H1 (cell line): Measurements from ENCODE around the gene CABP4. TPM values are rescaled to one million over a fixed set of nuclear protein-coding genes. Genes with fewer than 3 reads are reported as not detected.

Source experiments
- CTCF ChIA-PET: fragments of 300-600 bp; sonication (Branson Sonifier 250); formaldehyde crosslinking; loops from one replicate; lab custom pipeline; 2021; ENCODE audit not compliant: partially characterized antibody; lab: Charles Lee
- POLR2A ChIA-PET: fragments of 300-600 bp; sonication (Branson Sonifier 250); formaldehyde crosslinking; loops from one replicate; lab custom pipeline; 2021; ENCODE audit warnings: inconsistent platforms; ENCODE audit not compliant: partially characterized antibody; lab: Charles Lee
- DNase-seq, 2 experiments: peaks; one replicate each; pipeline versions ENCODE4 v3.0.0 to v3.0.0-alpha.2; 2010 to 2022; ENCODE audit warnings: low spot score in 2 of 2, low read depth in 1 of 2, mixed read lengths in 1 of 2
- FAIRE-seq: peaks from 2 replicates; lab custom pipeline; 2011; peaks lifted over from hg19 to GRCh38; lab: Jason Lieb, UNC
- H2AFZ ChIP-seq: 2 replicates; pipeline ENCODE4 v1.8.1; 2012; ENCODE audit warnings: low read length, inconsistent platforms
- H2AK5ac ChIP-seq: 2 replicates; pipeline ENCODE4 v1.6.1; 2013; ENCODE audit warnings: low read depth, low read length
- H2BK120ac ChIP-seq: replicated peaks from 2 replicates; pipeline ENCODE3; 2013; ENCODE audit warnings: low read depth, low read length, inconsistent platforms
- H2BK12ac ChIP-seq: 2 replicates; pipeline ENCODE4 v1.6.1; 2013; ENCODE audit warnings: low read depth, low read length
- H2BK15ac ChIP-seq: 2 replicates; pipeline ENCODE4 v1.6.1; 2013; ENCODE audit warnings: low read length
- H2BK20ac ChIP-seq: 2 replicates; pipeline ENCODE4 v1.6.1; 2013; ENCODE audit warnings: low read length
- H2BK5ac ChIP-seq: 2 replicates; pipeline ENCODE4 v1.6.1; 2013; ENCODE audit warnings: low read depth, low read length
- H3K14ac ChIP-seq: 2 replicates; pipeline ENCODE4 v1.6.1; 2013; ENCODE audit warnings: inconsistent platforms; ENCODE audit not compliant: insufficient read length
- H3K18ac ChIP-seq: 2 replicates; pipeline ENCODE4 v1.6.1; 2013; ENCODE audit warnings: low read length; ENCODE audit errors: extremely low read depth
- H3K23ac ChIP-seq: 2 replicates; pipeline ENCODE4 v1.6.1; 2013; ENCODE audit warnings: inconsistent platforms; ENCODE audit not compliant: insufficient read length
- H3K23me2 ChIP-seq: 2 replicates; pipeline ENCODE4 v1.6.1; 2013; ENCODE audit warnings: low read depth, low read length
- H3K27ac ChIP-seq: 2 replicates; pipeline ENCODE4 v1.6.1; 2011; ENCODE audit warnings: low read depth, low read length, inconsistent platforms
- H3K27me3 ChIP-seq, 4 experiments: replicated peaks in 1 of 4; 1 replicate in 1 of 4; 2 replicates in 3 of 4; pipeline versions ENCODE4 v1.6.1 to v1.8.1; 2011 to 2013; ENCODE audit warnings: low read length in 3 of 4, mild to moderate bottlenecking in 3 of 4, inconsistent platforms in 2 of 4, mixed read lengths in 2 of 4, moderate library complexity in 1 of 4; ENCODE audit not compliant: control insufficient read depth in 3 of 4, insufficient read depth in 3 of 4; ENCODE audit errors: extremely low read depth in 1 of 4
- H3K36me3 ChIP-seq, 4 experiments: 2 replicates each; pipeline versions ENCODE4 v1.6.1 to v1.8.1; 2011 to 2013; ENCODE audit warnings: mild to moderate bottlenecking in 4 of 4, low read length in 3 of 4, moderate library complexity in 2 of 4, control low read depth in 1 of 4, inconsistent platforms in 1 of 4; ENCODE audit not compliant: insufficient read depth in 4 of 4, control insufficient read depth in 2 of 4
- H3K4ac ChIP-seq: replicated peaks from 2 replicates; pipeline ENCODE3; 2013; ENCODE audit warnings: low read length, low read depth, mixed read lengths, inconsistent platforms; ENCODE audit not compliant: insufficient read length
- H3K4me1 ChIP-seq, 4 experiments: replicated peaks in 1 of 4; 1 replicate in 1 of 4; 2 replicates in 3 of 4; pipeline versions ENCODE4 v1.6.1 to v1.8.1; 2011 to 2013; ENCODE audit warnings: low read length in 3 of 4, inconsistent platforms in 2 of 4, mixed read lengths in 1 of 4; ENCODE audit not compliant: insufficient read depth in 4 of 4, control insufficient read depth in 3 of 4
- H3K4me2 ChIP-seq, 2 experiments: 2 replicates each; pipeline versions ENCODE4 v1.6.1 to v1.8.1; 2011 to 2013; ENCODE audit warnings: low read depth in 2 of 2, low read length in 2 of 2, control low read depth in 1 of 2, inconsistent platforms in 1 of 2, mild to moderate bottlenecking in 1 of 2; ENCODE audit not compliant: insufficient read depth in 1 of 2
- H3K4me3 ChIP-seq, 4 experiments: fragments of 200-600, 300-600 bp in 1 of 4; sonication (generic), shearing (Covaris generic), sonication (Bioruptor Twin) in 1 of 4; 2 replicates each; pipeline versions ENCODE4 v1.5.1 to v1.8.1; 2011 to 2016; ENCODE audit warnings: low read length in 4 of 4, low read depth in 3 of 4, control low read depth in 2 of 4, inconsistent platforms in 2 of 4, mild to moderate bottlenecking in 2 of 4, mixed read lengths in 1 of 4, moderate library complexity in 1 of 4; ENCODE audit not compliant: insufficient read depth in 2 of 4; ENCODE audit errors: extremely low read depth in 1 of 4
- H3K56ac ChIP-seq: replicated peaks from 2 replicates; pipeline ENCODE3; 2013; ENCODE audit warnings: low read depth, mild to moderate bottlenecking, mixed read lengths, low read length, inconsistent platforms; ENCODE audit not compliant: insufficient read length
- H3K79me1 ChIP-seq: 2 replicates; pipeline ENCODE4 v1.6.1; 2013; ENCODE audit warnings: low read depth, low read length, control low read depth
- H3K79me2 ChIP-seq, 2 experiments: 2 replicates each; pipeline versions ENCODE4 v1.6.1 to v1.8.1; 2012 to 2013; ENCODE audit warnings: low read length in 2 of 2, mild to moderate bottlenecking in 2 of 2, inconsistent platforms in 1 of 2; ENCODE audit not compliant: insufficient read depth in 2 of 2, control insufficient read depth in 1 of 2
- H3K9ac ChIP-seq, 4 experiments: replicated peaks in 1 of 4; 1 replicate in 1 of 4; 2 replicates in 3 of 4; pipeline versions ENCODE4 v1.6.1 to v1.8.1; 2011 to 2013; ENCODE audit warnings: low read depth in 3 of 4, low read length in 3 of 4, control low read depth in 2 of 4, mild to moderate bottlenecking in 2 of 4, moderate library complexity in 2 of 4, inconsistent platforms in 1 of 4; ENCODE audit errors: extremely low read depth in 1 of 4
- H3K9me3 ChIP-seq, 2 experiments: 2 replicates each; pipeline versions ENCODE4 v1.6.1 to v1.8.1; 2012 to 2013; ENCODE audit warnings: mild to moderate bottlenecking in 2 of 2, moderate library complexity in 2 of 2, control low read depth in 1 of 2, inconsistent platforms in 1 of 2, low read depth in 1 of 2, low read length in 1 of 2, mixed read lengths in 1 of 2; ENCODE audit not compliant: insufficient read depth in 2 of 2
- H4K20me1 ChIP-seq, 2 experiments: replicated peaks in 1 of 2; 2 replicates each; pipeline versions ENCODE3 to v1.8.1; 2011 to 2013; ENCODE audit warnings: inconsistent platforms in 2 of 2, low read length in 2 of 2, mild to moderate bottlenecking in 1 of 2; ENCODE audit not compliant: insufficient read depth in 2 of 2, control insufficient read depth in 1 of 2
- H4K5ac ChIP-seq: 2 replicates; pipeline ENCODE4 v1.6.1; 2013; ENCODE audit warnings: low read length, low read depth, mixed read lengths, inconsistent platforms; ENCODE audit not compliant: insufficient read length
- H4K8ac ChIP-seq: 2 replicates; pipeline ENCODE4 v1.8.0; 2013; ENCODE audit warnings: mild to moderate bottlenecking, moderate library complexity, low read length, inconsistent platforms; ENCODE audit not compliant: insufficient read depth; ENCODE audit errors: extremely low read depth
- H4K91ac ChIP-seq: replicated peaks from 2 replicates; pipeline ENCODE3; 2013; ENCODE audit warnings: low read length, mixed read lengths, inconsistent platforms; ENCODE audit not compliant: insufficient read length
- BRCA1 ChIP-seq: IDR thresholded peaks from 2 replicates; pipeline ENCODE4 v1.6.1; 2012; ENCODE audit warnings: low read depth, low read length, improper control_type of control experiment
- CEBPB ChIP-seq: IDR thresholded peaks from 2 replicates; pipeline ENCODE4 v1.6.1; 2012; ENCODE audit warnings: low read depth, low read length
- JUND ChIP-seq: IDR thresholded peaks from 2 replicates; pipeline ENCODE4 v1.6.1; 2011; ENCODE audit warnings: mild to moderate bottlenecking, improper control_type of control experiment, low read length
- RAD21 ChIP-seq, 2 experiments: IDR thresholded peaks in 1 of 2; conservative IDR thresholded peaks in 1 of 2; 2 replicates each; pipeline ENCODE4 v1.6.1; 2011; ENCODE audit warnings: low read depth in 2 of 2, low read length in 2 of 2, improper control_type of control experiment in 1 of 2, inconsistent platforms in 1 of 2, mild to moderate bottlenecking in 1 of 2, moderate library complexity in 1 of 2
- SIRT6 ChIP-seq: IDR thresholded peaks from one replicate; pipeline ENCODE4 v1.7.1; 2012; ENCODE audit warnings: low read length, inconsistent platforms
- SP4 ChIP-seq: IDR thresholded peaks from 2 replicates; pipeline ENCODE4 v1.6.1; 2012; ENCODE audit warnings: low read length, inconsistent platforms
- SRF ChIP-seq: IDR thresholded peaks from 2 replicates; pipeline ENCODE4 v1.6.1; 2011; ENCODE audit warnings: mild to moderate bottlenecking, low read depth, low read length, moderate library complexity
- TCF12 ChIP-seq: IDR thresholded peaks from 2 replicates; pipeline ENCODE4 v1.6.1; 2011; ENCODE audit warnings: low read depth, mild to moderate bottlenecking, low read length
- TEAD4 ChIP-seq: IDR thresholded peaks from 2 replicates; pipeline ENCODE4 v1.6.1; 2012; ENCODE audit warnings: low read depth, low read length, inconsistent platforms, mixed read lengths
- WGBS, 2 experiments: shearing (Covaris generic) in 1 of 2; methylation state at CpG; one replicate each; pipeline versions ENCODE4 v1.1.6 to v1.1.7; 2013 to 2015; ENCODE audit warnings: low lambda C conversion rate in 2 of 2, mixed read lengths in 2 of 2, inconsistent platforms in 1 of 2, low coverage in 1 of 2, missing lambda C conversion rate in 1 of 2; ENCODE audit not compliant: insufficient replicate concordance in 2 of 2, insufficient coverage in 1 of 2, insufficient read length in 1 of 2; ENCODE audit errors: extremely low coverage in 1 of 2, missing lambda C conversion rate in 1 of 2; 5-methylcytosine and 5-hydroxymethylcytosine counted together
- polyA plus RNA-seq, 7 experiments: library from polyadenylated mRNA; depleted of rRNA in 3 of 7; stranded (reverse) in 5 of 7; unstranded in 2 of 7; fragments of >200 nt in 5 of 7; fragments of 200-250 nt in 2 of 7; gene quantifications; 1 replicate in 5 of 7; 2 replicates in 1 of 7; 4 replicates in 1 of 7; pipeline versions ENCODE4 v1.2.1 to v1.2.3, GENCODE V29; 2011 to 2013; ENCODE audit warnings: missing spikeins in 2 of 7, mixed read lengths in 2 of 7
- total RNA-seq: library from RNA; stranded (reverse); fragmentation: NEBNext Ultra II Directional; extraction: Animal tissue kit (Norgen Biotek cat#: 25700); gene quantifications from 2 replicates; pipeline ENCODE4 v1.2.1, GENCODE V29; 2021

The CABP4 gene
- total and polyA plus RNA-seq, 2 of the 8 experiments (the other 6 are each of a cell fraction or from before 2014, with no cell fraction given), result not detected

GRCh38 chr11:67495234-67496005, 40.3 kb downstream of the CABP4 start:
- Histone ChIP-seq H3K79me1 (no peaks in the 10 kb centered on the region), H3K4me2 (no peak overlapping the region), H3K23me2 (peaks cover 2% of the 10 kb centered on the region; the same call in 1 of the 2 replicates), H3K27ac (no peak overlapping the region), H3K4ac (no peak overlapping the region), H2BK5ac (no peak overlapping the region), H2BK12ac (no peak overlapping the region), H3K4me1 (peaks cover 0 to 10% (median 0%) of the 10 kb centered on the region in 4 experiments; a peak in 2 of 7 replicates), H4K20me1 (peaks cover 0 to 12% of the 10 kb centered on the region in 2 experiments), H4K91ac (no peak overlapping the region), H4K8ac (no peak overlapping the region), H3K4me3 (no peak overlapping the region), H4K5ac (no peak overlapping the region), H3K9me3 (no peaks in the 10 kb centered on the region), H2AK5ac (no peak overlapping the region), H2BK120ac (no peak overlapping the region), H3K9ac (no peak overlapping the region), H3K18ac (no peak overlapping the region), H2BK20ac (no peak overlapping the region), H3K36me3 (peaks cover 2 to 29% (median 11%) of the 10 kb centered on the region in 4 experiments; a peak in 6 of 8 replicates), H3K23ac (no peak overlapping the region), H3K56ac (no peak overlapping the region), H3K27me3 (no peaks in the 10 kb centered on the region; a peak in 1 of 7 replicates), H3K79me2 (no peaks in the 10 kb centered on the region), H3K14ac (no peak overlapping the region), H2BK15ac (no peak overlapping the region), H2AFZ (no peak overlapping the region)
- FAIRE-seq (no peak), DNase-seq (no peak)
- POLR2A ChIA-PET, result interaction anchor here (1.6 kb wide), 1 partner anchor 12 kb away, joined by 5 read pairs; the partner anchor contains the start of gene AIP
- CTCF ChIA-PET, result no interaction called here
- 90% methylated on average over 10 of the region's 16 CpGs; no CpG with 5 or more reads in 1 of the 2 experiments for WGBS, 2 experiments
- TF ChIP-seq SP4, result no peak
- no peak for TF ChIP-seq SIRT6
- TF ChIP-seq TCF12, result no peak
- no peak for TF ChIP-seq TEAD4
- TF ChIP-seq BRCA1, result no peak
- TF ChIP-seq SRF, result no peak
- no peak for TF ChIP-seq RAD21 (IDR thresholded peaks at IDR 0.05 in 1 of 2, conservative IDR thresholded peaks at IDR 0.05 in 1 of 2; ENCODE audit: low read depth in 2 of 2, low read length in 2 of 2)
- no peak for TF ChIP-seq JUND
- no peak for TF ChIP-seq CEBPB
